Fibroblast of mammary gland (primary cell): ENCODE measurements around the gene ESPN.
A peak's percentile ranks its signal among the peaks of the same experiment; 100 is the strongest.
"Not testable (repeated sequence)": the region's sequence is repeated elsewhere in the genome, so short reads cannot be mapped to it uniquely, and the experiment has no call there.

Source experiments
- DNase-seq: peaks from one replicate; pipeline ENCODE4 v3.0.0-alpha.2; 2010; ENCODE audit warnings: low read depth
- H3K4me3 ChIP-seq: 2 replicates; pipeline ENCODE4 v1.5.1; 2011; ENCODE audit warnings: low read depth, mild to moderate bottlenecking, low read length, moderate library complexity; ENCODE audit not compliant: control insufficient read depth
- TF ChIP-seq, protein P1 (sequence below): conservative IDR thresholded peaks from 2 replicates; pipeline ENCODE4 v1.5.1; 2011; ENCODE audit warnings: low read depth, low read length, inconsistent platforms; ENCODE audit not compliant: control insufficient read depth, insufficient read depth

The ESPN gene

DNA sequence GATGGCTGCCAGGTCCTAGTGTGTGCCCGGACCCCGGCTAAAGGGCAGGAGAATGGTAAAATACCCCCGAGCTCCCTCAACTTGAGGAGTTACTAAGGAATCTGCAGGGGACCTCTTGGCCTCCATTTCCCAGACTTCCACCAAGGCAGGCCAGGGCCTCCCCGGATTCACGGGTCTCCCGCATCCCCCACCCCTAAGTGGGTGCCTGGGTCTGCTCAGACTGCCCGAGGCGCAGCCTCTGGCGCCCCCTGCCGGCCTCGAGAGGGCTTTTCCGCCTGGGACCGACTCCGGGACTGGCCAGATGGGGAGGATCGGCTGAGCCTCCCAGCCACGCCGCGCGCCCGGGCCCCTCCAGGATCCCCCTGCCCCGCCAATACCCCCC is 65.2 kb downstream of the ESPN start:
- TF ChIP-seq, protein P1, sequence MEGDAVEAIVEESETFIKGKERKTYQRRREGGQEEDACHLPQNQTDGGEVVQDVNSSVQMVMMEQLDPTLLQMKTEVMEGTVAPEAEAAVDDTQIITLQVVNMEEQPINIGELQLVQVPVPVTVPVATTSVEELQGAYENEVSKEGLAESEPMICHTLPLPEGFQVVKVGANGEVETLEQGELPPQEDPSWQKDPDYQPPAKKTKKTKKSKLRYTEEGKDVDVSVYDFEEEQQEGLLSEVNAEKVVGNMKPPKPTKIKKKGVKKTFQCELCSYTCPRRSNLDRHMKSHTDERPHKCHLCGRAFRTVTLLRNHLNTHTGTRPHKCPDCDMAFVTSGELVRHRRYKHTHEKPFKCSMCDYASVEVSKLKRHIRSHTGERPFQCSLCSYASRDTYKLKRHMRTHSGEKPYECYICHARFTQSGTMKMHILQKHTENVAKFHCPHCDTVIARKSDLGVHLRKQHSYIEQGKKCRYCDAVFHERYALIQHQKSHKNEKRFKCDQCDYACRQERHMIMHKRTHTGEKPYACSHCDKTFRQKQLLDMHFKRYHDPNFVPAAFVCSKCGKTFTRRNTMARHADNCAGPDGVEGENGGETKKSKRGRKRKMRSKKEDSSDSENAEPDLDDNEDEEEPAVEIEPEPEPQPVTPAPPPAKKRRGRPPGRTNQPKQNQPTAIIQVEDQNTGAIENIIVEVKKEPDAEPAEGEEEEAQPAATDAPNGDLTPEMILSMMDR, result peak; percentile 77
- H3K4me3 ChIP-seq, result peak overlapping the region; percentile 75
- peak; percentile 64 for DNase-seq

DNA sequence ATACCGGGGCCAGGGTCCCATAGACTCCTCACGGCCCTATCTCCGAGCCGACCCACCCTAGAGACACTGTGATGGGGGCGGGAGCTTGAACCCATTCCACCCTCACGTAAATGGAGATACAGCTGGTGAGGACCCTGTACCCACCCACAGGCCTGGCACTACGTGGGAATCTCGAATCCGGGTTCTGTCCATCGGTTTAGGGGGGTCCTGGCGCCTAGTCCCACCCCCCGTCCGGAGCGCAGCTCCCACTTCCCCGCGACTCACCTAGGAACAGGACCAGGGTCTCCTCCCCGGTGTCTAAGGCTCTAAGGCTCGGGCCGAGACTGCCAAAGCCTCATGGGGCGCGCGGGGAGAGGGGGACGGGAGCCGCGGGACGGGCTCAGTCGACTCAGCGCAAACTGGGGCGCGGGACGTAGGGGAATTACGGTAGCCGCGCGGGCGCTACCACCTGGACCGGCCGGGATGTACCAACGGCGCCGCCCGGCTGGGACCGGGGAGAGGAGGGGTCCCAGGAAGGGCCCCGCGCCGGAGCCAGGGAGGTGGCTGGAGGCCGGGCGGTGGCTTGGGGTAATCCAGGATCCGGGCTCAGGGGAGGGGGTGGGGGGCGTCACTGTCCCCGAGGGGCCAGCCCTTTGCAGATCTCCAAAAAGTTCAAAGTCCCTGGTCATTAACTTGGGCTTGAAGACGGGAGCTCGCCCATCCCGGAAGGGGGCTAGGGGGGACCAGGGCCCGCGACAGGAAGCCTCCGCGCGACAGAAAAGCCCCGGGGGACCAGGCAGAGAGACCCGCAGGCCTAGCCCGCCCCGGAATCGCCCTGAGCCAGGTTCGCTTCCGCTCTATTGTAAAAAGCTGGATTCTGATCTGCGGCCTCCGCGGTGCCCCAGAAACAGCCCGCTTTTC is 65.9 kb downstream of the ESPN start:
- TF ChIP-seq, protein P1, result no peak
- DNase-seq, result peak; percentile 64
- peak overlapping the region; percentile 75 for H3K4me3 ChIP-seq

DNA sequence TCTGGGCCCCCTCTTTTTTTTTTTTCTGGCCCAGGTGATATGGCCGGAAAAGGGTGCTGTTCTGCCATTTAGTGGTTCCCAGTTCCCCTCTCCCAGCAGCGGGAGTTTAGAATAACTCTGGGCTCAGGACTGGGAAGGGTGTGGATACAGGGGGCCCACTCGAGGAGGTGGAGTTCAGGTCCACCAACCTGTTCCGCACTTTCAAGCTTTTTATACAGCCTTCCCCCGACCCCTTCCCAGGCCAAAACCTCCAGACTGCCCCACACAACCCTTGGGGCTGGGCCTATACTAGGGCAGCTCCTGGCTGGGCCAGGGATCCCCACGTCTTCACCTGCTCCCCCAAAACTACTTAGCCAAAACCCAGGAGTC is 66.5 kb downstream of the ESPN start:
- TF ChIP-seq, protein P1, result no peak
- DNase-seq, result no peak
- peak overlapping the region; percentile 75 for H3K4me3 ChIP-seq

DNA sequence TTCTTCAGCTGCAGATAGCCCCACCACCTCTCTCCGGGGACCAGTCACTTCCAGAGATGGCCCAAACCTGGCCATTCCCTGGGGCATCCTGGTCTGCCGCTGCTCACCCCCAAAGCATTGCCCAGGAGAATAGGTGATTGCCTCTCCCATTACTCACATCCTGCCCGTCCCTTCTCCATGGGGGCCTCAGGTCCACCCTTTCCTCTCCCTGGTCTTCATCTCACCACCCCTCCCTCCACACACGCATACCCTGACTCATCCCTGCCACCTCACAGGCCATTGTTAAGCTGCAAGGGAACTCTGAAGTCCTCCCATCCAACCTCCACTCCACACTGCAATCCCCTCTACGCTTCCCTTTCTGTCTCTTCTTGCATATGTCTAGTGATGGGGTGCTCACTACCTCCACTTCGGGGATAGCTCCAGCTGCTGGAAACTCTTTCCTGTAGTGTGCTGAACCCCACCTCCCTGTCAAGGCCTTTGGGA is 66.9 kb downstream of the ESPN start, which contains the start of gene PLEKHG5:
Gene PLEKHG5 (minus strand): TSS at position 188 of the 483 bp plus-strand sequence. CDS start 14,096 bp downstream, outside the sequence.
- peak within 1 kb of the TSS; percentile 75 for H3K4me3 ChIP-seq
- TF ChIP-seq, protein P1, result no peak
- peak; percentile 68 for DNase-seq

DNA sequence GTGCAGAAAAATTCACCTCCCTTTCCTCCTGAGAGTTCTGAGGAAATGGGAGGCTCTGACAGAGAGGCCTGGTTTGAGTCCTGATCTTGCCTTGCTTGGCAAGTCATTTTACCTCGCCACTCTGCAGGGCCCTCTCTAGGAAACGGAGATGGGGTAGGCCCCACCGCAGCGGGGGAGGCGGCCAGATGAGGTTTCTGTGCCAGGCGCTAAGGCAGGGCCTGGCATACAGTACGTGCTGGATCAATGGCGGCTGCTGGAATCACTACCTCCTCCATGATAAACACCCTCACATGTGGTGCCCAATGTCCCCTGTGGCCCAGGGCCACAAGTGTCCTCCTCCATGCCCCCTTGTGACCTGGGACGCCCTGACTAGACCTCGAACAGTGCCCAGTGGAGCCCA is 67.4 kb downstream of the ESPN start:
- H3K4me3 ChIP-seq, result no peak overlapping the region
- TF ChIP-seq, protein P1, result no peak
- no peak for DNase-seq

DNA sequence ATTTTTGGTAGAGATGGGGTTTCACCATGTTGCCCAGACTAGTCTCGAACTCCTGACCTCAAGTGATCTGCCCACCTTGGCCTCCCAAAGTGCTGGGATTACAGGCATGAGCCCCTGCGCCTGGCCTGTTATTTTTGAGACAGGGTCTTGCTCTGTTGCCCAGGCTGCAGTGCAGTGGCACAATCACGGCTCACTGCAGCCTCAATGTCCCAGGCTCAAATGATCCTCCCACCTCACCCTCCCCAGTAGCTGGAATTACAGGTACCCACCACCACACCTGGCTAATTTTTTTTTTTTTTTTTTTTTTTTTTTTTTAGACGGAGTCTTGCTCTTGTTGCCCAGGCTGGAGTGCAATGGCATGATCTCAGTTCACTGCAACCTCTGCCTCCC is 69.3 kb downstream of the ESPN start:
- DNase-seq, H3K4me3 ChIP-seq: not testable (repeated sequence)

DNA sequence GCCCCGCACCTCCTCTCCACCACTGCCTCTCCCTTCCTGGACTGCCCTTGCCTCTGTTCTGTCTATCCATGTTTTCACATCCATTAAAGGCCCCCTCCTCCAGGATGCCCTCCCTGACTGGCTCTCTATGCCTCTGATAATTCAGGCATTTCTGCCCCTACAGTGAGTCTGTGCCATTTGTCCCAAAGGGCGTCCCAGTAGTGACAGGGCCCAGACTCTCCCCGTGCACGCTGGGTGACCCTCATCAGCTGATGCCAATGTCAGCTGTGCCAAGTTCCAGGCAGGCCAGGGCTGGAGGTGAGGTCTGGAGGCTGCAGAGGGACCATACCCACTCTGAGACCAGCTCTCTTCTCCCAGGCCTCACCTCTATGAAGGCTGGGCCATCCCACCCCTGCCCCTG is 70.1 kb downstream of the ESPN start:
- no peak overlapping the region for H3K4me3 ChIP-seq
- DNase-seq, result no peak
- TF ChIP-seq, protein P1, result no peak
